Upper lobe of right lung (tissue), 1 donor: ENCODE measurements around the gene FLT4. TPM values are rescaled to one million over a fixed set of nuclear protein-coding genes. Genes with fewer than 3 reads are reported as not detected.
A peak's percentile ranks its signal among the peaks of the same experiment; 100 is the strongest.

ENCODE experiments used
- ATAC-seq: fragments of 200-7000 bp; cut with Tn5 transposase; one replicate; pipeline ENCODE4 v1.9.1; 2020; ENCODE audit warnings: mild to moderate bottlenecking, moderate library complexity
- DNase-seq: peaks from one replicate; pipeline ENCODE4 v3.0.0-alpha.2; 2020
- H3K27ac ChIP-seq: fragments of 200-600 bp; one replicate; pipeline ENCODE4 v1.8.0; 2022
- H3K27me3 ChIP-seq: fragments of 200-600 bp; one replicate; pipeline ENCODE4 v1.8.0; 2022; ENCODE audit warnings: mild to moderate bottlenecking
- H3K36me3 ChIP-seq: fragments of 200-600 bp; one replicate; pipeline ENCODE4 v1.8.0; 2022
- H3K4me1 ChIP-seq: fragments of 200-600 bp; one replicate; pipeline ENCODE4 v1.8.0; 2022
- H3K4me3 ChIP-seq: fragments of 200-600 bp; one replicate; pipeline ENCODE4 v1.8.0; 2022; ENCODE audit warnings: mild to moderate bottlenecking
- H3K9me3 ChIP-seq: fragments of 200-600 bp; one replicate; pipeline ENCODE4 v1.8.0; 2022
- CTCF ChIP-seq: fragments of 200-600 bp; IDR thresholded peaks from one replicate; pipeline ENCODE4 v1.8.0; 2022; ENCODE audit warnings: antibody characterized with exemption
- intact Hi-C: fragments of 100-400 bp; cut with DNase I; formaldehyde crosslinking; loops from one replicate; pipeline ENCODE4 v1.11.0; 2022
- total RNA-seq: library from RNA; stranded (reverse); fragmentation: NEBNext Ultra II Directional; extraction: Animal tissue kit (Norgen Biotek cat#: 25700); gene quantifications from one replicate; pipeline ENCODE4 v1.2.1, GENCODE V29; 2021
- donor health status: DM: no; HTN: yes; CAD: no; lungs with severe emphysema.

The FLT4 gene
- total RNA-seq, 1 donor from 2014 or later: 38.6 TPM

- H3K4me1 ChIP-seq: no peaks in the 10 kb centered on the region
- no peak overlapping the region for H3K27ac ChIP-seq
- TF ChIP-seq CTCF: no peak
- peak; percentile 26 for DNase-seq
- intact Hi-C loops: no loop called here
- no peak overlapping the region for H3K4me3 ChIP-seq
- H3K27me3 ChIP-seq: no peaks in the 10 kb centered on the region
- no peak for ATAC-seq
- H3K9me3 ChIP-seq: no peaks in the 10 kb centered on the region
- H3K36me3 ChIP-seq: no peaks in the 10 kb centered on the region
These were observed 7.9 kb downstream of the FLT4 start for GRCh38 chr5:180641566-180641900.

- Histone ChIP-seq H3K36me3 (no peaks in the 10 kb centered on the region), H3K27ac (peak overlapping the region; percentile 6), H3K9me3 (no peaks in the 10 kb centered on the region), H3K27me3 (no peaks in the 10 kb centered on the region), H3K4me3 (no peak overlapping the region), H3K4me1 (no peaks in the 10 kb centered on the region)
- intact Hi-C loops: no loop called here
- DNase-seq: peak; percentile 61
- TF ChIP-seq CTCF: no peak
- no peak for ATAC-seq
These were observed 8.4 kb downstream of the FLT4 start for GRCh38 chr5:180640861-180641565.

- no peaks in the 10 kb centered on the region for H3K27me3 ChIP-seq
- peak overlapping the region; percentile 6 for H3K27ac ChIP-seq
- no peaks in the 10 kb centered on the region for H3K36me3 ChIP-seq
- no peak for TF ChIP-seq CTCF
- no peak overlapping the region for H3K4me3 ChIP-seq
- ATAC-seq (no peak), DNase-seq (no peak)
- H3K9me3 ChIP-seq: no peaks in the 10 kb centered on the region
- no peaks in the 10 kb centered on the region for H3K4me1 ChIP-seq
- intact Hi-C loops: no loop called here
These were observed 8.9 kb downstream of the FLT4 start for GRCh38 chr5:180640611-180640860.

GRCh38 chr5:180639741-180640610, 9.4 kb downstream of the FLT4 start:
- H3K9me3 ChIP-seq: no peaks in the 10 kb centered on the region
- intact Hi-C loops: no loop called here
- H3K27ac ChIP-seq: peak overlapping the region; percentile 6
- no peaks in the 10 kb centered on the region for H3K36me3 ChIP-seq
- peak; percentile 66 for DNase-seq
- ATAC-seq: peak; percentile 7
- no peaks in the 10 kb centered on the region for H3K4me1 ChIP-seq
- H3K27me3 ChIP-seq: no peaks in the 10 kb centered on the region
- TF ChIP-seq CTCF: no peak
- no peak overlapping the region for H3K4me3 ChIP-seq

GRCh38 chr5:180639287-180639686, 10.1 kb downstream of the FLT4 start:
- DNase-seq: no peak
- Histone ChIP-seq H3K27ac (no peak overlapping the region), H3K36me3 (no peaks in the 10 kb centered on the region), H3K9me3 (no peaks in the 10 kb centered on the region), H3K27me3 (no peaks in the 10 kb centered on the region), H3K4me3 (no peak overlapping the region), H3K4me1 (no peaks in the 10 kb centered on the region)
- no peak for TF ChIP-seq CTCF
- no peak for ATAC-seq
- intact Hi-C loops: no loop called here
